GM19240 (cell line): Measurements from ENCODE around the gene CTRB1.
"Not testable (repeated sequence)": the region's sequence is repeated elsewhere in the genome, so short reads cannot be mapped to it uniquely, and the experiment has no call there.

ENCODE experiments used
- DNase-seq: peaks from one replicate; pipeline ENCODE4 v3.0.0; 2011; ENCODE audit warnings: low spot score; ENCODE audit not compliant: insufficient read length

Gene CTRB1

GRCh38 chr16:75267631-75268264 is 49.0 kb downstream of the CTRB1 start:
- no peak for DNase-seq

- DNase-seq: not testable (repeated sequence)
Measured at GRCh38 chr16:75269358-75269757, 50.6 kb downstream of the CTRB1 start.

GRCh38 chr16:75271441-75272096 is 52.8 kb downstream of the CTRB1 start:
- DNase-seq: no peak

GRCh38 chr16:75272097-75272551 is 53.3 kb downstream of the CTRB1 start:
- no peak for DNase-seq

- not testable (repeated sequence) for DNase-seq
Measured at GRCh38 chr16:75272629-75273028, 53.8 kb downstream of the CTRB1 start.

GRCh38 chr16:75273054-75273925 is 54.5 kb downstream of the CTRB1 start:
- no peak for DNase-seq
